Stimulated activated CD8-positive, alpha-beta memory T cell treated with anti-CD3 and anti-CD28 coated beads, Interleukin-15, amount 100 ng/mL, for 48 hours (primary cell): ENCODE measurements around the gene SLC25A19.

Experiments
- DNase-seq, 2 donors: peaks; one replicate each; pipeline ENCODE4 v3.0.0-alpha.2; 2020; ENCODE audit warnings: low read depth in 2 of 2

The SLC25A19 gene

DNA sequence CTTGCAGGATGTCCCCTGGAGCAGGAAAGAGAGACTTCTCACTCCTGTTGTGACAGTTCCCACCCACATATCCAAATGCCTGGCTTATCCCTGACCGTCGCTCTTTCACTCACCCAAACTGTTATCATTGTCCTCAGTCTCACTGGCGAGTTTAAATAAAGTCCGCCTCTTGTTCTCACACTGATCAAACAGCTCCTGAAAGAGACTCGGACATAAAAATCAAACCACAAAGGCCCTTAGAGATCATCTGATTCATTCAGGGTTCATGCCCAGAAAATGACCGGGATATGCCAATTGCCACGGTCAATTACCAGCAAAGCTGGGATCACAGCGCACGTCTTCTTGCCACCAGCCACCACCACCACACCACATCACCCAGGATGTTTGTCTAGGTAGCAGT is 47.7 kb downstream of the SLC25A19 start:
- no peak for DNase-seq

DNA sequence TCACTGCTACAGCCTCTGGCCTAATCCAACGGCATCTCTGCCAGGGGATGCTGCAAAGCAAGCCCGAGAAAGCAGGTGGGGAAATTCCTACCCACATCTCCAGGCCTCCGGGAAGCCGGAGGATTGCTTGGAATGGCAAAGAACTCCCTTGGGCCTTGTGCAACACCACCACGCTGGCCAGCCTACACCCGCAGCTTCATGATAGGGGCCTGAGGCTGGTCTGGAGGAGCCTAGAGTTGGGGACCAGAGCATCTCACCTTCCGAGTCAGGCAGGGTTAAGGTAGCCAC is 48.1 kb downstream of the SLC25A19 start:
- DNase-seq, result no peak

DNA sequence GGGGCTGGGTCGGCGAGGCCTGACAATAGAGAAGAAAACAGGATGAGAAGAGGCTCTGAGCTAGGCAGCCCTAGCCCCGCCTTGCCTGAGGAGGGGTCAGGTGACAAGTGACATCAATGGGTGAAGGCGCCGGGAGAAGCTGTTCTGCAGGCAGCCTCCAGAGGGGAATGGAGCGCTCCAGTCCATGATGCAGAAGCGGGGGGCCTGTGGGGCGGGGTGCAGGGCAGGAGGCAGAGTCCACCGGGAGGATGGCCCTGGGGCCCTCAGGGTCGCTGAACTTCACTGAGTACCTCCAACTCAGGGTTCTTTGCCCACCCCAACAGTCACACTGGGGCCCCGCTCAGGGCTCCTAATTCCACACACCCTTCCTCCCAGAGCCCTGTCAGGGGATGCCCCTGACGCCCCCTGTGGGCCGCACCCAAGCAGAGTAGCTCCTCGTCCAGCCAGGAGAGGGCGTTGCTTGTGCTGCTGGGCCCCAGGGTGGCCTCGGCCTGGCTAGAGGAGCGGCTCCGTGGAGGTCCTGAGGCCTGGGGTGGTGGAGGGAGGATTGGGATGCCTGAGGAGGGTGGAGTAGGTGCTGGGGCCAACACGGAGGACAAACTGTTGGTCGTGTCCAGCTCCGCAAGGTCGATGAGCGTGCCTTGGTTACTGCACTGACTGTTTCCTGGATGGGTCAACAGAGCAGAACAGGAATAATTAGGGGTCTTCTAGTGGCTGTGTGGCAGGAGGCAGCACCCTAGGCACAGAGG is 48.7 kb downstream of the SLC25A19 start:
- no peak for DNase-seq

DNA sequence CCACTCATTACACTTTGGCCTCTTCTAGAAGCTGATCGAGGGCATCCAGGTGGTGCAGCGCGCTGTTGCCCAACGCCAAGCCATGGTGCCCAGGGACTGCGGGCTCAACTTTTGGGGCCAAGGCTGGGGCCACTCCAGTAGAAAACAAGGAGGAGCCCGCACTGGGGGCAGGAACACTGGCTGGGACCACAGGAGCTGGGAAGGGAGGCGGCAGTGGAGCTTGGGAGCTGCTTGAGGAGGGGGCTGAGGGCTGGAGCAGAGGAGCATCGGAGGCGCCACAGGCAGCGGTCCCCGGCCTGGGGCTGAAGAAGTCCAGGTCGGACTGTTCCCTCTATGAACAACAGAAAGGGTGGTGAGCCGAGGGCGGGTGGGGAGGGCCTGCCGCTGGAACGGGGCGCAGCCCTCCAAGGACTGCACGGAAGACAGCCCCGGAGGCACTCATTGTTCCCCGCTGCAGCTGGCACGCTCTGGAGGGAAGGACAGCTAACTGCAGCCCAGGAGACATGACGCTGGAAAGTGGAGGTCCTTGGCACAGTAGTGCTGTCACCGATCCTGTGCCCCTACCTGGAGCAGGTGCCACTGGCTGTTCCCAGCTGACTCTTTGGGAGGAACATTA is 49.3 kb downstream of the SLC25A19 start:
- DNase-seq, result no peak

DNA sequence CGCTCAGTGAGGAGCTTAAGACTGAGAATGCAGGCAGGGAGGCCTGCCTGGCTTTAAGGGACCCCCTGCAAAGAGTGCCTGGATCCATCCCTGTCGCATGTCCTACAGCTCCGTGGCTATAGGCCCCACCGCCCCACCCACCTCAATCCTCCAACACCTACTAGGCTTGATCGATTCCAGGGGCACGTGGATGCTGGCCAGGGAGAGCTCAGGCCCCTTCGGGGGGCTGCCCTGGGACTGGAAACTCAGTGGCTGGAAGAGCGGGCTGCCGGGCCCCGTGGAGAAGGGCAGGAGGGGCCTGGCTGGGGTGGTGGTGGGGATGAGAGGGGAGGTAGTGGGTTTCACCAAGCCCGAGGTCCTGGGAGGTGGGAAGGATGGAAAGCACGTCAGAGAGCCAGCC is 50.0 kb downstream of the SLC25A19 start:
- DNase-seq, result no peak

DNA sequence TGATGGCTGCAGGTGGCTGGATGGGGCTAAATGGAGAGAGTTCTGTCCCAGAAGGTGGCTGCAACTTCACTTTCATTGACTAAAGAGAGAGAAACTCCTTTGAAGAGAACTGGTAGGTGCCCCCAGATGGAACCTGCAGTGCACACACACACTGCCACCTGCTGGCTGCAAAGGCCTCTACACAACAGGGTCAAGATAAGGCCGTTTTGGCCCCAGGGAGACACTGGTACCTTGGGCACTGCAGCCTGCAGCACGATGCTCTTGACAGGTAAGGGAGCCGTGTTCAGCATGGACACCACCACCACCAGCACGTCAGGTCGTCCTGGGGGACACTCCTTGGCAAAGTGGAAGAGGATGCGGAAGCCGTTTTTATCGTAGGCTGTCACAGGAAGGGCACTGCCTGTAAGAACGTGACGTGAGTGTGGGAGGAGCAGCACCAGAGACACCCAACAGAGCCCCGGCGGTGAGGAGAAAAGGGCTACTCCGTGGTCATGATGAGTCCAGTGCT is 50.5 kb downstream of the SLC25A19 start:
- DNase-seq, result no peak

DNA sequence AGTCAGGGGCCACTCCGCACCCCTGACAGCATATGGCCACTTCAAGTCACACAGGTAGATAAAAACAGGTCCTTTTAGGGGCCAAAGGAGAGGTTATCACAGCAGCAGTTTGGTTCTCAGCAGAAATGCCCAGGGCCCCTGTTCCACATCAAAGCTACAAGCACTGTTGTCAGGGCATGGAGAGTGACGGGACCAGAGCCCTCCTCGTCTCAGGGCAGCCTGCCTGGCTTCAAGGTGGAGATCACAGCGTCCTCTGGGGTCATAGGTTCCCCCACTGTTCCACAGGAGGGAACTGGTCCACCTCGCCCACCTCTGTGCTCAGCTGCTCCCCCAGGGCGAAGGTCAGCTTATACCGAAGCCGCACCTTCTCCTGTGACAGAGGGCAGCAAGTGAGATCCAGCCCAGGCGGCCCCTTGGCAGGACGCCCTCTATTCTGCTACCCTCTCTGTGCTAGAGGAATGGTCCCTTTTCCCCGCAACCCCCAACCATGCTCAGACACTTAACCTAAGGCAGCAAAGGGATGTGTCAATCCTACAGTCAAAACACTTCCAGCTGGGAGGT is 51.1 kb downstream of the SLC25A19 start:
- DNase-seq, result no peak

DNA sequence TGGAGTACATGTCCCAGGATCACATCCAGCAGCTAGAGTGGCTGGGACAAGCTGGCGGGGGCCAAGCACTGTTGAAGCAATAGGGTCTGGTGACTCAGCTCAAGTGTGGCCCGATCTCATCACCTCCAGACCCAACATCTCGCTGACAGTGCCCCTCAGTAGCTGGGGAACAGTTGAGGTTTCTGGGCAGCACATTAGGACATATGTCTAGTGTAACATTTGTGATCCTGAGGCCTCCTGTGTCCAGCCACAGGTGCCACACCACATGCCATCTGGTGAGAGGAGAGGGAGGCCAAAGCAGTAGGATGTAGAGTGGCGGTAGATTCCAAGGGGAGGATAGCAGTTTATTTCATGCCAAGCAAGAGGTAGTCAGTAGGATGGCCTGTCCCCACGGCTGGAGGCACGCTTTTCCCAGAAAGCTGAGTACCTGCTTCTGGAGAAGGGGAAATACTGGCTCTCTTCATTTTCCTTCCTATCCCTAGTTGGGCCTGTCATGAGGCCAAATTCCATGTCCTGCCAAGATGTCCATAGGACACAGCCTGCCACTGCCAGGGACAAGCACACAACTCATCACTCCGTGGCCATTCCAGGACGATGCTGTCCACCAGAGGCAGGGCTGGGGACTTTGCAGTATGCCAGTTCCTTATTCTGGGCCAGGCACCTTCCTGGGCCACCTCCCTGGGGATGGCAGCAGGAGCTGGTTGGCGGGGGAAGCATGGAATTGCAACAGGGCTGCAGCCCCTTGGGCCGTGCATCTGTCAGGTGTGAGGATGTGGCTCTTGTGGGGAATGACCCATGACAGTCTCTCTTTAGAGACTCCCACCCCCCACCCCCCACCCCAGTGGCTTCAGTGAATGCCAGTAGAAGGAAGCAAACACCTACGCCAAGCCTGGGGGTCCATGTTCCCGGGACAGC is 51.9 kb downstream of the SLC25A19 start:
- DNase-seq, result no peak

DNA sequence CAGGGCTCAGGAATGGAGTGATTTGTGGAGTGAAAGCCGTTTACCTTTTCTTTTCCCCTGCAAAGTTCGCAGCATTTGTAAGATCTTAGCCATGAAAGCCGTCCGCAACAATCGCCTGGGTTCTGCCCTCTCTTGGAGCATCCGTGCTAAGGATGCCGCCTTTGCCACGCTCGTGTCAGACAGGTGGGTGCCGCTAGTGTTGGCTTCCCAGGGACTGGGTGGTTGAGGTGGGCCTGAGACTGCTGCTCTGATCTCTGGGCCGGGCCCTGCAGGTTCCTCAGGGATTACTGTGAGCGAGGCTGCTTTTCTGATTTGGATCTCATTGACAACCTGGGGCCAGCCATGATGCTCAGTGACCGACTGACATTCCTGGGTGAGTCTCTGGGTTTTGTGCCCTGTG is 56.4 kb downstream of the SLC25A19 start:
- DNase-seq, result no peak

DNA sequence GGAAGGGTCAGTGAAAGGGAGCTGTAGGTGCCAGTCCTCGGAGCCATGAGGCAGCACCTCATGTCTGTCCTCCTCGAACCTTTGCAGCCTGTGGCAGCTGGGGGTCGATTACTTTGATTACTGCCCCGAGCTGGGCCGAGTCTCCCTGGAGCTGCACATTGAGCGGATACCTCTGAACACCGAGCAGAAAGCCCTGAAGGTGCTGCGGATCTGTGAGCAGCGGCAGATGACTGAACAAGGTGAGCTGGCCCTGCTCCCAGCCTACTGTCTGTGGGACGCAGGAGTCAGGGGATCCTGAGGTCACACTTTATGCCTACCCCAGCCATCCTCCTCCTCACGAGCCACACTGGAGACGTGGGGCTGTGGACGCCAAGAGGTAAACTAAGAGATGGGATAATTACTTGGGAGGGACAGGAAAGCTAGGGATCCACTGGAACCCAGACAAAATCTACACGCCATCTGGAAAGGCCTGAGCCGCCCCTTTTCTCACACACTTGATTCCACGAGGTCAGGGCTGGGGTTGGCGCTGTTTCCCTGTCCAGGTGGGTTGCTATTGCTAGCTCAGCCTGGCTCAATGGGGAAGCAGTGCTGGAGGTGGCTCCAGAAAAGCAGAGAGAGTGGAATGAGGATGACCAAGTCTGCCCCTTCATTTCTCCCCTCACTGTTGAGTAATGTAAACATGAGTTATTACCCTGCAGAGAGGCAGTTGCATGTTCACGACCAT is 57.3 kb downstream of the SLC25A19 start:
- no peak for DNase-seq

DNA sequence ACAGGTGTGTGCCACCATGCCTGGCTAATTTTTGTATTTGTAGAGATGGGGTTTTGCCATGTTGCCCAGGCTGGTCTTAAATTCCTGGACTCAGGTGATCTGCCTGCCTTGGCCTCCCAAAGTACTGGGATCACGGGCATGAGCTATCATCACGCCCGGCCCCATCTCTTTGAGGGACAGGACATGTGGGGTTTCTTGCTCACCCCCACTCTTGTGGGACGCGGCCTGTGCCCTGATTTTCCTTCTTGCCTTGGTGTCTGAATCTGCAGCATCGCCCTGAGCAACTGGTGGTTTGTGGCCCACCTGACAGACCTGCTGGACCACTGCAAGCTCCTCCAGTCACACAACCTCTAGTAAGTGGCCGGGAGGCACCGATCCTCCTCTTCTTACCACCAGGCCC is 58.2 kb downstream of the SLC25A19 start:
- DNase-seq, result no peak

DNA sequence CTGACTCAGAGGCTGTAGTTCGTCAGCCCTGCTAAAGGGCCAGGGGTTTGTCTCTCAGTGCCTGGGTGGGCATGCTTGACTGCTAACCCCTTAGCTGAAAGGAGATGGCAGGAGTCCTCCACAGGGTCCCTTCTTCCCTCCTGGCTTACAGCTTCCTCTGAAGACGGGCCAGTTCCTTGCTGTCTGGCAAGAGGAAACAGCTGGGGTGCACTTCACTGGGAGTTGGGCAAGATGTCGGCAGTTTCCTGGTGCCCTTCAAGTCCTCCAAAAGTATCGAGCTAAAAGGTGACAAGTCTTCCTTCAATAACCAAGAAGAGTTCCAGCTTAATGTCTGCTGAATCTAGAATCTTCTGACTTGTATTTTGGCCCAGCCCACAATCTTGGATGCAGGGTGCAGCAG is 60.4 kb downstream of the SLC25A19 start:
- DNase-seq, result no peak

DNA sequence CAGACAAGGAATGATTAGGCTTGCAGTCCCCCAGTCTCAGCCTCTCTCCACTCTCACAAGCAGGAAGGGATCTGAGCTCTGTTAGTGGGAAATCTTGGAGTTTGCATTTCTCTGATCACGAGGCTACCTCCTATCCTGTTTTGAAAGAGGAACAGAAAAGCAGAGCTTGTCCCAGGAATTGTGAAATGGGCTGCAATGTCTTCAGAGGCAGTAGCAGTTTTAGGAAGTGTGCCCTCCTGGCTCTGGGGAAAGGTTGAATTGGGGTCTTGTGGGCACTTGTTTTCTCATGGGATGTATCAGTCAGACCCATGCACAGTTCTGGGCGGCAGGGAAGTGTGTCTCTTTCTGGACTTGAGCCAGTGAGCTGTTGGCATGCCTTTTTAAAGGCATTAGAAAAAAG is 60.9 kb downstream of the SLC25A19 start:
- DNase-seq, result no peak

DNA sequence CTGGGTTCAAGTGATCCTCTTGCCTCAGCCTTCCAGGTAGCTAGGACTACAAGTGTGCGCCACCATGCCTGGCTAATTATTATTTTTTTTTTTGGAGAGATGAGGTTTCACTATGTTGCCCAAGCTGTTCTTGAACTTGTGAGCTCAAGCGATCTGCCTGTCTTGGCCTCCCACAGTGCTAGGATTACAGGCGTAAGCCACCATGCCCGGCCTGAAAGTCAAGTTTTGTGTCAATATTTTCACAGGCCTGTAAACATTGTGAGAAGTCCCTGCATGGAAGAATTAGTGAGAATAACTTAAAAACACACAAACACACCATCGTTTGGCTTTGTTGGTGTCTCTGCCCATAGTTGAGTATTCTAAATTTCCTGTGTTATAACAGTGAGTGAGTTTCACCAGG is 61.5 kb downstream of the SLC25A19 start:
- no peak for DNase-seq

DNA sequence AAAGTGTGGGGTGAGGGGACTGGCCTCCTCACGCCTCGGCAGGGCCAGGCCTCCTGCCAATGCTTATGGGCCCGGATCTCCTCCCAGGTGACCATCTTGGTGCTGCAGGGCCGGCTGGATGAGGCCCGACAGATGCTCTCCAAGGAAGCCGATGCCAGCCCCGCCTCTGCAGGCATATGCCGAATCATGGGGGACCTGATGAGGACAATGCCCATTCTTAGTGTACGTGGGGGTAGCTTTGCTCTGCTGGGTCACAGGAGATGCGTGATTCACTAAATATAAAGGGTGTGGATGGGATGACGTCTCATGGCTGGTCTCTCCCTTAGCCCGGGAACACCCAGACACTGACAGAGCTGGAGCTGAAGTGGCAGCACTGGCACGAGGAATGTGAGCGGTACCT is 64.2 kb downstream of the SLC25A19 start:
- no peak for DNase-seq
